Progenitor cell of endocrine pancreas (in vitro differentiated cells): ENCODE results near the gene CDH2. TPM values are rescaled to one million over a fixed set of nuclear protein-coding genes. Genes with fewer than 3 reads are reported as not detected.

Experiments used
- DNase-seq: peaks from one replicate; pipeline ENCODE4 v3.0.0; 2021; ENCODE audit warnings: low spot score; ENCODE audit not compliant: unreplicated experiment
- H3K27ac Mint-ChIP-seq: 2 replicates; pipeline ENCODE4 v1.8.0; 2021; ENCODE audit warnings: mild to moderate bottlenecking, moderate library complexity, mixed read lengths
- H3K27me3 Mint-ChIP-seq: 2 replicates; pipeline ENCODE4 v1.8.0; 2021; ENCODE audit warnings: mixed read lengths
- H3K36me3 Mint-ChIP-seq: 2 replicates; pipeline ENCODE4 v1.8.0; 2022; ENCODE audit warnings: mixed read lengths; ENCODE audit not compliant: insufficient read depth
- H3K4me1 Mint-ChIP-seq: 2 replicates; pipeline ENCODE4 v1.8.0; 2021; ENCODE audit warnings: low read depth, mixed read lengths
- H3K4me3 Mint-ChIP-seq: 2 replicates; pipeline ENCODE4 v1.8.0; 2021; ENCODE audit warnings: low read depth, mild to moderate bottlenecking, moderate library complexity, mixed read lengths
- H3K9me3 Mint-ChIP-seq: 2 replicates; pipeline ENCODE4 v1.8.0; 2021; ENCODE audit warnings: low read depth, mixed read lengths
- CTCF ChIP-seq: fragments of 200-600 bp; sonication (generic); IDR thresholded peaks from one replicate; pipeline ENCODE4 v1.5.0; 2021; ENCODE audit warnings: antibody characterized with exemption, mild to moderate bottlenecking; ENCODE audit not compliant: unreplicated experiment
- total RNA-seq: library from RNA; stranded (reverse); gene quantifications from 2 replicates; pipeline ENCODE4 v1.2.1, GENCODE V29; 2021

Gene CDH2
- total RNA-seq, 1 donor from 2014 or later: 197 TPM

- peak overlapping the region; percentile 39 for H3K27ac Mint-ChIP-seq
- TF ChIP-seq CTCF: no peak
- H3K27me3 Mint-ChIP-seq: no peaks in the 10 kb centered on the region
- DNase-seq: no peak
- H3K4me3 Mint-ChIP-seq: no peak overlapping the region
- H3K4me1 Mint-ChIP-seq: peaks cover 48% of the 10 kb centered on the region
- H3K36me3 Mint-ChIP-seq: peaks cover 5% of the 10 kb centered on the region
- H3K9me3 Mint-ChIP-seq: no peaks in the 10 kb centered on the region
These were observed 9.0 kb downstream of the CDH2 start for GRCh38 chr18:28167835-28168349.

- H3K27me3 Mint-ChIP-seq: no peaks in the 10 kb centered on the region
- no peaks in the 10 kb centered on the region for H3K9me3 Mint-ChIP-seq
- no peak for TF ChIP-seq CTCF
- H3K4me1 Mint-ChIP-seq: peaks cover 51% of the 10 kb centered on the region
- H3K27ac Mint-ChIP-seq: no peak overlapping the region
- H3K36me3 Mint-ChIP-seq: no peaks in the 10 kb centered on the region
- DNase-seq: no peak
- H3K4me3 Mint-ChIP-seq: no peak overlapping the region
These were observed 12.0 kb downstream of the CDH2 start for GRCh38 chr18:28164771-28165483.

GRCh38 chr18:28163201-28163775 lies 13.6 kb downstream of the CDH2 start:
- H3K36me3 Mint-ChIP-seq: no peaks in the 10 kb centered on the region
- H3K4me1 Mint-ChIP-seq: peaks cover 50% of the 10 kb centered on the region
- TF ChIP-seq CTCF: no peak
- no peaks in the 10 kb centered on the region for H3K27me3 Mint-ChIP-seq
- no peaks in the 10 kb centered on the region for H3K9me3 Mint-ChIP-seq
- no peak overlapping the region for H3K4me3 Mint-ChIP-seq
- H3K27ac Mint-ChIP-seq: no peak overlapping the region
- DNase-seq: no peak

- Mint-ChIP-seq H3K36me3 (no peaks in the 10 kb centered on the region), H3K27ac (peak overlapping the region; percentile 49), H3K9me3 (no peaks in the 10 kb centered on the region), H3K27me3 (no peaks in the 10 kb centered on the region), H3K4me1 (peaks cover 48% of the 10 kb centered on the region), H3K4me3 (no peak overlapping the region)
- no peak for DNase-seq
- no peak for TF ChIP-seq CTCF
These were observed 15.0 kb downstream of the CDH2 start for GRCh38 chr18:28161608-28162599.

DNA sequence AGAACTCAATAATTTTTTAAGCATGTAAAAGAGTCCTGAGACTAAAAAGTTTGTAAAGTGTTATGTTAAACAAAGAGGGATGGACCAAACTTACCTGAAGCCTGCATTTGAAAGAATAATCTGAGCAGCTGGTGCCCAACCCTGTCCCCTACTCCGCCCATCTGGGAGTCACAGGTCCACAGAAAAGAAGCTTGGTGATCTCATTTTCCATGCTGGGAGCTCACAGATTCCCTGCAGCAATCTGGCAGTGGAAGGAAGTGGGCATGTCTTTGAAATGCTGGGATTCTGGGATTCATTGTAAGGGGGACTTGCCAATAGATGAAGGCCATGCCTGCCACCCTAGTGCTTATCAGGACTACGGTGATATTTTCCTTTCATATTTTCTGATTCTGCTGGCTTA lies 17.9 kb downstream of the CDH2 start:
- TF ChIP-seq CTCF: no peak
- H3K4me1 Mint-ChIP-seq: peaks cover 51% of the 10 kb centered on the region
- H3K4me3 Mint-ChIP-seq: no peak overlapping the region
- H3K27me3 Mint-ChIP-seq: no peaks in the 10 kb centered on the region
- no peak for DNase-seq
- no peak overlapping the region for H3K27ac Mint-ChIP-seq
- H3K36me3 Mint-ChIP-seq: no peaks in the 10 kb centered on the region
- no peaks in the 10 kb centered on the region for H3K9me3 Mint-ChIP-seq
